ENCODE measurements around the gene BORCS5.
"Not testable (repeated sequence)": the region's sequence is repeated elsewhere in the genome, so short reads cannot be mapped to it uniquely, and the experiment has no call there.

The BORCS5 gene

GRCh38 chr12:12415886-12416285 lies 59.0 kb downstream of the BORCS5 start:
- no peaks in the 10 kb centered on the region for H3K27me3 ChIP-seq
- TF ChIP-seq, protein P1, sequence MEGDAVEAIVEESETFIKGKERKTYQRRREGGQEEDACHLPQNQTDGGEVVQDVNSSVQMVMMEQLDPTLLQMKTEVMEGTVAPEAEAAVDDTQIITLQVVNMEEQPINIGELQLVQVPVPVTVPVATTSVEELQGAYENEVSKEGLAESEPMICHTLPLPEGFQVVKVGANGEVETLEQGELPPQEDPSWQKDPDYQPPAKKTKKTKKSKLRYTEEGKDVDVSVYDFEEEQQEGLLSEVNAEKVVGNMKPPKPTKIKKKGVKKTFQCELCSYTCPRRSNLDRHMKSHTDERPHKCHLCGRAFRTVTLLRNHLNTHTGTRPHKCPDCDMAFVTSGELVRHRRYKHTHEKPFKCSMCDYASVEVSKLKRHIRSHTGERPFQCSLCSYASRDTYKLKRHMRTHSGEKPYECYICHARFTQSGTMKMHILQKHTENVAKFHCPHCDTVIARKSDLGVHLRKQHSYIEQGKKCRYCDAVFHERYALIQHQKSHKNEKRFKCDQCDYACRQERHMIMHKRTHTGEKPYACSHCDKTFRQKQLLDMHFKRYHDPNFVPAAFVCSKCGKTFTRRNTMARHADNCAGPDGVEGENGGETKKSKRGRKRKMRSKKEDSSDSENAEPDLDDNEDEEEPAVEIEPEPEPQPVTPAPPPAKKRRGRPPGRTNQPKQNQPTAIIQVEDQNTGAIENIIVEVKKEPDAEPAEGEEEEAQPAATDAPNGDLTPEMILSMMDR (IDR thresholded peaks at IDR 0.05), result no peak

GRCh38 chr12:12419165-12419564 lies 62.3 kb downstream of the BORCS5 start:
- intact Hi-C loops (cut with DNase I; ENCODE audit: low total_unique reads); DNase-seq; H3K36me3 ChIP-seq; H3K4me1 ChIP-seq; H3K27ac ChIP-seq; H3K4me3 ChIP-seq; H3K27me3 ChIP-seq: not testable (repeated sequence)
- peaks cover 0 to 13% (median 3%) of the 10 kb centered on the region in 3 donors for H3K9me3 ChIP-seq

More at GRCh38 chr12:12415886-12416285, 59.0 kb downstream of the BORCS5 start:
- Histone ChIP-seq H3K4me3 (no peak overlapping the region), H3K27ac (no peak overlapping the region), H3K36me3 (no peaks in the 10 kb centered on the region), H3K4me1 (no peaks in the 10 kb centered on the region), H3K9me3 (no peaks in the 10 kb centered on the region)
- DNase-seq, result no peak
- intact Hi-C loops (cut with DNase I; ENCODE audit: low total_unique reads), result no loop called here

- H3K4me3 ChIP-seq, result no peak overlapping the region
- H3K9me3 ChIP-seq, result peaks cover 0 to 20% (median 3%) of the 10 kb centered on the region in 3 donors
- no peak overlapping the region for H3K27ac ChIP-seq
- peaks cover 0 to 30% (median 13%) of the 10 kb centered on the region in 4 donors for H3K4me1 ChIP-seq
- TF ChIP-seq, protein P1 (IDR thresholded peaks at IDR 0.05), result no peak
- intact Hi-C loops (cut with DNase I; ENCODE audit: low total_unique reads), result no loop called here
- no peaks in the 10 kb centered on the region for H3K27me3 ChIP-seq
- DNase-seq, result no peak
- no peaks in the 10 kb centered on the region for H3K36me3 ChIP-seq
Observed at GRCh38 chr12:12423367-12423766, 66.5 kb downstream of the BORCS5 start.

DNA sequence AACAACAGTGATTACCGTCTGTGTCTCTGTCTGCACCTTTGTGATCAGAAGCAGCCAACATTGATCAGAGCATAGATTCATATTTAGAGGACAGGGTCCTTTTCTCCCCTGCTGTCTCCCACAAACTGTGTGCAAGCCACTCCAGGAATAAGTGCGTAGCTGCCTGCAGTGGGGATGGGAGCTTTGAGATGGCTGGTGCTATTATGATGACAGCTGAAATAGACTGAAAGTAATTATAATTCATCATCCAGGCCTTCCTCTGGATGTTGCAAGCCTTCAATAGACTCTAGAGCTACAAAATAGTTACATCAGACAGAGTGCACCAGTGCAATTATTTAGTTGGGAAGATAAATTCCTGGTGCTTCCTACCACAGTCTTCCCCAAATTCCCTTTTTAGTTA lies 68.1 kb downstream of the BORCS5 start:
- H3K36me3 ChIP-seq, result no peaks in the 10 kb centered on the region
- H3K9me3 ChIP-seq, result peaks cover 0 to 20% (median 3%) of the 10 kb centered on the region in 3 donors
- no peaks in the 10 kb centered on the region for H3K27me3 ChIP-seq
- H3K27ac ChIP-seq, result peak overlapping the region; percentile 16 to 30
- peaks cover 0 to 44% (median 15%) of the 10 kb centered on the region in 4 donors for H3K4me1 ChIP-seq
- intact Hi-C loops (cut with DNase I; ENCODE audit: low total_unique reads), result no loop called here
- no peak overlapping the region for H3K4me3 ChIP-seq
- no peak for DNase-seq
- TF ChIP-seq, protein P1 (IDR thresholded peaks at IDR 0.05), result no peak

DNA sequence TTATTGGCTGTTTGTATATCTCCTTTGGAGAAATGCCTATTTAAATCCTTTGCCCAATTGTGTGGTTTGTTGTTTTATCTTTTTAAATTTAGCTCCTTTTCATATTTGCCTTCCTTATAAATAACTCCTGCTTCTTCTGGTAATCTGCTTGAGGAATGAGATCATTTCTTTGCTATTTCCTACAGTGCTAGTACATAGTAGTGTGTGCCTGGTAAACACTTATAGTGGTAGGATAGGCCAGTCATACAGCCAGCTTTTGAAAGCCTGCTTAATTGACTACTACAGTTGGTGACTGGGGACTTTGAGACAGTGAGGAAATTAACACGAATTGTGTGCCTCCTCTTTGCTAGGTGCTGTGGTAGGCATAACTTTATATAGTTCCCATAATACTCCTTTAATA lies 68.7 kb downstream of the BORCS5 start:
- intact Hi-C loops (cut with DNase I; ENCODE audit: low total_unique reads), result no loop called here
- no peaks in the 10 kb centered on the region for H3K36me3 ChIP-seq
- H3K4me3 ChIP-seq, result no peak overlapping the region
- peaks cover 0 to 44% (median 15%) of the 10 kb centered on the region in 4 donors for H3K4me1 ChIP-seq
- H3K9me3 ChIP-seq, result peaks cover 0 to 20% (median 3%) of the 10 kb centered on the region in 3 donors
- no peaks in the 10 kb centered on the region for H3K27me3 ChIP-seq
- peak overlapping the region; percentile 16 to 30 for H3K27ac ChIP-seq
- DNase-seq, result no peak
- TF ChIP-seq, protein P1 (IDR thresholded peaks at IDR 0.05), result no peak

DNA sequence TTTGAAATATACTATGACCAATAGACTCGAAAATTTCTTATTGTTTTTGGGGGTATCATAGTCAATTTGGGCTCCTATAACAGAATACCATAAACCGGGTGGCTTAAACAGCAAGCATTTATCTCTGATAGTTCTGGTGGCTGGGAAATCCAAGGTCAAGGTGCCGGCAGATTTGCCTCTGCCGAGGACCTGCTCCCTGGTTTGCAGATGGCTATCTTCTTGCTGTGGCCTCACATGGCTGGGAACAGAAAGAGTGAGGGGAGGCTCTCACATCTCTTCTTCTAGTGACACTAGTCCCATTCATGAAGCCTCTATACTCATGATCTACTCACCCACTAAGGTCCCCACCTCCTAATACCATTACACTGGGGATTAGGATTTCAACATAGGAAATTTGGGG lies 70.7 kb downstream of the BORCS5 start:
- Histone ChIP-seq H3K27ac (no peak overlapping the region), H3K36me3 (no peaks in the 10 kb centered on the region), H3K9me3 (peaks cover 0 to 20% (median 3%) of the 10 kb centered on the region in 3 donors), H3K4me3 (no peak overlapping the region), H3K4me1 (peaks cover 0 to 53% (median 15%) of the 10 kb centered on the region in 4 donors), H3K27me3 (no peaks in the 10 kb centered on the region)
- no peak for DNase-seq
- intact Hi-C loops (cut with DNase I; ENCODE audit: low total_unique reads), result no loop called here
- TF ChIP-seq, protein P1 (IDR thresholded peaks at IDR 0.05), result no peak

All from tibial artery (tissue), 4 donors.